K562 (cell line): ENCODE results near the gene GPR157. TPM values are rescaled to one million over a fixed set of nuclear protein-coding genes. Genes with fewer than 3 reads are reported as not detected.
A peak's percentile ranks its signal among the peaks of the same experiment; 100 is the strongest.

Experiments used
- ATAC-seq: fragments of 200-7000 bp; cut with Tn5 transposase; 3 replicates; pipeline ENCODE4 v1.9.1; 2020; ENCODE audit warnings: moderate library complexity
- BruUV-seq: library from RNA; stranded (reverse); fragments of 400-500 nt; replicated peaks from 2 replicates; lab custom pipeline; 2021; lab: Mats Ljungman, UMichigan
- CTCF ChIA-PET: fragments of 300-600 bp; formaldehyde crosslinking; extraction: SDS; loops from one replicate; lab custom pipeline; 2021; ENCODE audit warnings: low intra/inter-chr PET ratio; lab: Yijun Ruan, JAX
- POLR2A ChIA-PET: fragments of 300-600, 350-650 bp; sonication (Branson Sonifier 250); formaldehyde crosslinking; extraction: SDS; loops from one replicate; lab custom pipeline; 2021; ENCODE audit warnings: antibody characterized with exemption, inconsistent platforms; lab: Yijun Ruan, JAX
- DNase-seq, 4 experiments: peaks; one replicate each; pipeline versions ENCODE4 v3.0.0 to v3.0.0-alpha.2; 2011 to 2018; ENCODE audit warnings: low spot score in 3 of 4, mixed read lengths in 3 of 4; ENCODE audit errors: extremely low read depth in 1 of 4
- FAIRE-seq: peaks from 2 replicates; lab custom pipeline; 2011; peaks lifted over from hg19 to GRCh38; lab: Jason Lieb, UNC
- H2AFZ ChIP-seq: 2 replicates; pipeline ENCODE4 v1.6.0; 2011; ENCODE audit warnings: low read depth, low read length, control low read depth, inconsistent platforms
- H3K27ac ChIP-seq: fragments of 200-600 bp; 3 replicates; pipeline ENCODE4 v1.8.0; 2011; ENCODE audit warnings: low read depth, mild to moderate bottlenecking, control low read depth, inconsistent platforms, low read length, moderate library complexity, mixed read lengths; ENCODE audit errors: extremely low read depth
- H3K27me3 ChIP-seq, 2 experiments: fragments of 300-600 bp in 1 of 2; 2 replicates in 1 of 2; 3 replicates in 1 of 2; pipeline versions ENCODE4 v1.6.0 to v1.8.0; 2011; ENCODE audit warnings: inconsistent platforms in 2 of 2, low read length in 2 of 2, mild to moderate bottlenecking in 1 of 2, mixed read lengths in 1 of 2, moderate library complexity in 1 of 2; ENCODE audit not compliant: control insufficient read depth in 2 of 2, insufficient read depth in 2 of 2
- H3K36me3 ChIP-seq: fragments of 300-600 bp; 3 replicates; pipeline ENCODE4 v1.8.0; 2011; ENCODE audit warnings: mild to moderate bottlenecking, low read length, inconsistent platforms; ENCODE audit not compliant: control insufficient read depth, insufficient read depth
- H3K4me1 ChIP-seq, 2 experiments: fragments of 200-600 bp in 1 of 2; replicated peaks in 1 of 2; 2 replicates in 1 of 2; 3 replicates in 1 of 2; pipeline versions ENCODE4 v1.5.1 to v1.8.0; 2011; ENCODE audit warnings: inconsistent platforms in 2 of 2, low read length in 2 of 2, mild to moderate bottlenecking in 1 of 2, mixed read lengths in 1 of 2, moderate library complexity in 1 of 2; ENCODE audit not compliant: control insufficient read depth in 2 of 2, insufficient read depth in 2 of 2
- H3K4me2 ChIP-seq: 2 replicates; pipeline ENCODE4 v1.6.1; 2011; ENCODE audit warnings: low read length, control low read depth, inconsistent platforms, mixed read lengths; ENCODE audit not compliant: insufficient read depth
- H3K4me3 ChIP-seq: fragments of 200-600 bp; sonication (generic), shearing (Covaris generic); 2 replicates; pipeline ENCODE4 v1.5.1; 2016; ENCODE audit warnings: control low read depth, inconsistent platforms
- H3K79me2 ChIP-seq: fragments of 200-600 bp; 3 replicates; pipeline ENCODE4 v1.8.0; 2011; ENCODE audit warnings: low read length, inconsistent platforms; ENCODE audit not compliant: control insufficient read depth, insufficient read depth
- H3K9ac ChIP-seq, 2 experiments: 2 replicates each; pipeline versions ENCODE4 v1.6.0 to v1.6.1; 2011; ENCODE audit warnings: low read depth in 2 of 2, low read length in 2 of 2, control low read depth in 1 of 2, inconsistent platforms in 1 of 2, mild to moderate bottlenecking in 1 of 2, mixed read lengths in 1 of 2; ENCODE audit not compliant: insufficient read depth in 1 of 2
- H3K9me1 ChIP-seq: one replicate; pipeline ENCODE4 v1.6.0; 2011; ENCODE audit warnings: inconsistent platforms, mild to moderate bottlenecking, low read length, moderate library complexity; ENCODE audit not compliant: control insufficient read depth, insufficient read depth
- H3K9me3 ChIP-seq: replicated peaks from 2 replicates; pipeline ENCODE4 v1.5.1; 2011; ENCODE audit warnings: low read depth, low read length, inconsistent platforms; ENCODE audit not compliant: control insufficient read depth, insufficient read depth
- H4K20me1 ChIP-seq: replicated peaks from 2 replicates; pipeline ENCODE4 v1.6.1; 2011; ENCODE audit warnings: low read length, inconsistent platforms, mixed read lengths; ENCODE audit not compliant: control insufficient read depth, insufficient read depth
- DIDO1 ChIP-seq: fragments of 450-650 bp; IDR thresholded peaks from 2 replicates; pipeline ENCODE4 v1.6.1; 2016; ENCODE audit warnings: low read depth, missing biosample characterization, missing genetic modification characterization
- FUS ChIP-seq: fragments of 200-400 bp; formaldehyde crosslinking; optimal IDR thresholded peaks from 2 replicates; pipeline ENCODE3; 2017; ENCODE audit warnings: low read depth, low read length
- KDM4B ChIP-seq, 2 experiments: fragments of 450-650 bp in 1 of 2; sonication (generic) in 1 of 2; IDR thresholded peaks; 2 replicates each; pipeline ENCODE4 v1.6.1; 2016 to 2017; ENCODE audit warnings: borderline replicate concordance in 2 of 2, antibody characterized with exemption in 1 of 2, low read depth in 1 of 2, mild to moderate bottlenecking in 1 of 2
- NFE2L1 ChIP-seq: fragments of 450-650 bp; IDR thresholded peaks from 2 replicates; pipeline ENCODE4 v1.6.1; 2016; ENCODE audit warnings: missing genetic modification characterization, low read depth, mild to moderate bottlenecking, missing compliant biosample characterization, moderate library complexity, borderline replicate concordance
- POLR2G ChIP-seq: fragments of 200-400 bp; formaldehyde crosslinking; IDR thresholded peaks from 2 replicates; pipeline ENCODE4 v1.6.1; 2017; ENCODE audit warnings: low read depth, mild to moderate bottlenecking, antibody characterized with exemption, low read length, moderate library complexity
- SOX6 ChIP-seq: fragments of 450-650 bp; IDR thresholded peaks from 2 replicates; pipeline ENCODE4 v1.6.1; 2014; ENCODE audit warnings: mild to moderate bottlenecking
- SPI1 ChIP-seq: IDR thresholded peaks from 2 replicates; pipeline ENCODE4 v1.6.1; 2011; ENCODE audit warnings: low read depth, low read length, control low read depth, borderline replicate concordance
- ZMIZ1 ChIP-seq, 2 experiments: fragments of 150-350 bp in 1 of 2; IDR thresholded peaks; 2 replicates each; pipeline ENCODE4 v1.6.1; 2012 to 2016; ENCODE audit warnings: low read depth in 2 of 2, low read length in 2 of 2, mild to moderate bottlenecking in 1 of 2, moderate library complexity in 1 of 2
- WGBS: fragments of 100-300 bp; shearing (Covaris generic); methylation state at CpG from one replicate; pipeline ENCODE4 v1.1.6; 2016; ENCODE audit warnings: low coverage, mixed read lengths; ENCODE audit not compliant: insufficient coverage; ENCODE audit errors: missing lambda C conversion rate; 5-methylcytosine and 5-hydroxymethylcytosine counted together
- in situ Hi-C: fragments of 300-500 bp; cut with MboI; formaldehyde crosslinking; loops from 4 replicates; pipeline ENCODE4 v1.15.0; 2018; ENCODE audit warnings: inconsistent platforms, mixed read lengths
- intact Hi-C: fragments of 100-400 bp; cut with micrococcal nuclease; formaldehyde crosslinking; loops from 2 replicates; pipeline ENCODE4 v1.14.2; 2022
- polyA plus RNA-seq, 8 experiments: library from polyadenylated mRNA; depleted of rRNA in 4 of 8; stranded (reverse) in 5 of 8; unstranded in 3 of 8; fragments of >200 nt; fragmentation: Nextera tagmentation in 2 of 8; fragmentation: Illumina TruSeq in 1 of 8; extraction: Ambion mirVana in 2 of 8; extraction: Trizol in 1 of 8; gene quantifications; 2 replicates each; pipeline versions ENCODE4 v1.2.1 to v1.2.3, GENCODE V29; 2011 to 2014; ENCODE audit warnings: inconsistent platforms in 1 of 8, missing spikeins in 1 of 8
- total RNA-seq, 7 experiments: library from RNA; depleted of rRNA in 6 of 7; stranded (reverse); fragments of >200 nt in 6 of 7; fragmentation: Illumina TruSeq in 2 of 7; extraction: Trizol in 2 of 7; gene quantifications; 2 replicates each; pipeline versions ENCODE4 v1.2.1 to v1.2.3, GENCODE V29; 2011 to 2021; ENCODE audit warnings: low replicate concordance in 1 of 7
- TF ChIP-seq, protein P1 (sequence below): sonication (generic); IDR thresholded peaks from 2 replicates; pipeline ENCODE4 v1.6.1; 2016

The GPR157 gene
- total and polyA plus RNA-seq, 9 of the 15 experiments (the other 6 are each of a cell fraction or from before 2014, with no cell fraction given): 0.01 to 0.18 (median 0.04) TPM; not detected in 4

GRCh38 chr1:9069326-9070100 lies 59.4 kb downstream of the GPR157 start, which contains the start of gene SLC2A5:
TSS of gene SLC2A5 (minus strand) at chr1:9069635. CDS start at chr1:9069536, 99 bp downstream.
- DNase-seq (no peak), FAIRE-seq (no peak), ATAC-seq (no peak)
- H3K27me3 ChIP-seq: peaks cover 17 to 66% of the 10 kb centered on the region in 2 experiments
- no peak within 1 kb of the TSS for H2AFZ ChIP-seq
- no peaks in the 10 kb centered on the region for H3K36me3 ChIP-seq
- POLR2A ChIA-PET: interaction anchor here (0.7 to 0.9 kb wide), 2 partner anchors 10 to 12 kb away, joined by 3 read pairs; no protein-coding TSS in a partner anchor
- H3K9me1 ChIP-seq: no peaks in the 10 kb centered on the region
- no peak within 1 kb of the TSS for H3K4me3 ChIP-seq
- H3K27ac ChIP-seq: no peak within 1 kb of the TSS
- 20% methylated on average over 8 of the region's 8 CpGs for WGBS
- CTCF ChIA-PET: no interaction called here
- no peaks in the 10 kb centered on the region for H3K79me2 ChIP-seq
- no peaks in the 10 kb centered on the region for H3K9me3 ChIP-seq
- no peak within 1 kb of the TSS for H3K4me2 ChIP-seq
- intact Hi-C loops (no loop called here), in situ Hi-C loops (no loop called here)
- peaks cover 0 to 14% of the 10 kb centered on the region in 2 experiments; a peak in 4 of 5 replicates for H3K4me1 ChIP-seq
- H4K20me1 ChIP-seq: no peaks in the 10 kb centered on the region
- BruUV-seq: no TSS peak
- TF ChIP-seq SOX6 (no peak), SPI1 (0 out of 2 replicates have a peak, but pooled peaks have one; percentile 28), FUS (no peak)
- H3K9ac ChIP-seq: no peak within 1 kb of the TSS

DNA sequence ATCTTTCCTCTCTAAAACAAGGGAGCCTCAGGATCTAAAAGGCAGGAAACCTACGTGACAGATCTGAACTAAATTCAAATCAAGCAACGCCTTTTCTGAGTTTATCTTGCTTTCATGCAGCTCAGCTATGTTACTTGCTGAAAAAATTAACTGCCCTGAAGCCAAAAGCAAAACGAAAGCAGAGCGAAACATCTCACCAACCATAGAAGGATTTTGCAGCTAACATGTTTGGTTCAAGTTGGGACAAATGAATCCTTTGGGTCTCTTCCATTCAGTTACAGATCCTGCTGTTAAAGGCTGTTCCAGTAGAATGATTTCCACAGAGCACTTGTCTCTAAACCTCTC lies 59.9 kb downstream of the GPR157 start:
- H3K27me3 ChIP-seq: peaks cover 21 to 70% of the 10 kb centered on the region in 2 experiments
- H3K27ac ChIP-seq: no peak overlapping the region
- no peaks in the 10 kb centered on the region for H3K9me1 ChIP-seq
- H3K9ac ChIP-seq: no peak overlapping the region
- in situ Hi-C loops: no loop called here
- BruUV-seq: no TSS peak
- 3% methylated on average over 4 of the region's 4 CpGs for WGBS
- DNase-seq (no peak), FAIRE-seq (peak; percentile 49), ATAC-seq (no peak)
- POLR2A ChIA-PET: interaction anchor here (0.7 to 0.9 kb wide), 2 partner anchors 9 to 12 kb away, joined by 3 read pairs; no protein-coding TSS in a partner anchor
- no peaks in the 10 kb centered on the region for H3K79me2 ChIP-seq
- no peak overlapping the region for H2AFZ ChIP-seq
- no peak overlapping the region for H3K4me2 ChIP-seq
- H3K9me3 ChIP-seq: no peaks in the 10 kb centered on the region
- H3K4me3 ChIP-seq: no peak overlapping the region
- peaks cover 0 to 14% of the 10 kb centered on the region in 2 experiments; a peak in 4 of 5 replicates for H3K4me1 ChIP-seq
- CTCF ChIA-PET: no interaction called here
- H3K36me3 ChIP-seq: no peaks in the 10 kb centered on the region
- intact Hi-C loops: no loop called here
- H4K20me1 ChIP-seq: no peaks in the 10 kb centered on the region
- TF ChIP-seq, protein P1, sequence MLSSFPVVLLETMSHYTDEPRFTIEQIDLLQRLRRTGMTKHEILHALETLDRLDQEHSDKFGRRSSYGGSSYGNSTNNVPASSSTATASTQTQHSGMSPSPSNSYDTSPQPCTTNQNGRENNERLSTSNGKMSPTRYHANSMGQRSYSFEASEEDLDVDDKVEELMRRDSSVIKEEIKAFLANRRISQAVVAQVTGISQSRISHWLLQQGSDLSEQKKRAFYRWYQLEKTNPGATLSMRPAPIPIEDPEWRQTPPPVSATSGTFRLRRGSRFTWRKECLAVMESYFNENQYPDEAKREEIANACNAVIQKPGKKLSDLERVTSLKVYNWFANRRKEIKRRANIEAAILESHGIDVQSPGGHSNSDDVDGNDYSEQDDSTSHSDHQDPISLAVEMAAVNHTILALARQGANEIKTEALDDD: no peak
- TF ChIP-seq POLR2G (no peak), ZMIZ1 (IDR thresholded peaks at IDR 0.05; ENCODE audit: low read depth in 2 of 2, low read length in 2 of 2) (no peak), KDM4B (IDR thresholded peaks at IDR 0.05; ENCODE audit: borderline replicate concordance in 2 of 2, low read depth in 1 of 2) (no peak), NFE2L1 (tag) (no peak), DIDO1 (tag) (no peak)
